Activated effector memory CD4-positive, alpha-beta T cell treated with anti-CD3 and anti-CD28 coated beads, Interleukin-2, amount 50 U/mL, for 16 hours (primary cell): Measurements from ENCODE around the gene CHIT1.
A peak's percentile ranks its signal among the peaks of the same experiment; 100 is the strongest.

ENCODE experiments used
- DNase-seq: peaks from one replicate; pipeline ENCODE4 v3.0.0-alpha.2; 2020

The CHIT1 gene

DNA sequence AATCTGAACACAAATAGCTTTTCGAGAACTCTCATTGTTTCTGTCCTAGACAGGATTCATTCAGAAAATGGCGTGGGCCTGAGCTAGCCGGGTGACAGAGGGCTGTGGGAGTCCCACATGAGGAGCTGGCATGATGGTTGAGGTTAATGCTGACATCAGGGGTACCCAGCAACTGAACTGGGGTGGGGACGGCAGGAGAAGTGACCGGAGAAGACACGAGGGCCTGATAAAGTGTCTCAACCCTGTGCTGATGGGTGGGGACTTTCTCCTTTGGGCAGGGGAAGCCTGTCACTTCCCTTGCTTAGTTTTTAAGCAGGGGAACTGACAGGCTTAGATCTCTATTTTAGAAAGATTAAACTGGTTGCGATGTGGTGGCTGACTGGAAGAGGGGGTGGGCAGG is 14.6 kb downstream of the CHIT1 start:
- peak; percentile 49 for DNase-seq

DNA sequence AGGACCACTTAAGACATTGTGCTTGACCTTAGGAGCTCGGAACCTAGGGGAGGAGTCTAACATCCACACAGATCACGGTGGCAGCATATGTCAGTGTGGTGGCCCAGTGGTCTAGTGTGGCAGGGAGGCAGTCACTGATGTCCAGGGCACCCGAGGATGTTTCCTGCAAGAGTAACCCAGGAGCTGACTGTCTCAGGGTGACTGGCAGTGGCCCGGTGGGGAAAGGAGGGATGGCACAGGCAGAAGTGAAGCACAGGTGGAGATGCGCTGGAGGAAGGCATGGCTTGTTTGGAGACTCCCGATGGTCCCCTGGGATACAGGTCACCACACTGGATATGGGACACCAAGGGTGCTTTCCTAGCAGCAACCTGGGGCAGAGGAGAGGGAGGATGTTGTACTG is 16.3 kb downstream of the CHIT1 start:
- DNase-seq = peak; percentile 48

DNA sequence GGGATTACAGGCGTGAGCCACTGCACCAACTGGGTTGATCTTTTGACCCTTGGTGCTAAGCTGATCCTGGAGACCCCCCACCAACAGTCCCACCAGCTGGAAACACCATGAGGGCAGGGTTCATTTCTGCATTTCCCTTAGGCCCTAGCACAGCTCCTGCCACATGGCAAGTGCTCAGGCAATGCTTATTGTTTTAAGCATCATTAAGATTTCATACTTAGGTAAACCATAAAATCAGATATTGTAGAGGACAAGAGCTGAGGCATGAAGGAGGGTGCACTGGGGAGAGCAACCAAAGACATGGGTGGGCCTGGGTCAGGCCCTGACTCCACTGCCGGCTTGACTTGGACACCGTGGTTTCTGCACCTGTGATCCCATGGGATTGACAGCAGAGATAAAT is 17.7 kb downstream of the CHIT1 start:
- DNase-seq = no peak

DNA sequence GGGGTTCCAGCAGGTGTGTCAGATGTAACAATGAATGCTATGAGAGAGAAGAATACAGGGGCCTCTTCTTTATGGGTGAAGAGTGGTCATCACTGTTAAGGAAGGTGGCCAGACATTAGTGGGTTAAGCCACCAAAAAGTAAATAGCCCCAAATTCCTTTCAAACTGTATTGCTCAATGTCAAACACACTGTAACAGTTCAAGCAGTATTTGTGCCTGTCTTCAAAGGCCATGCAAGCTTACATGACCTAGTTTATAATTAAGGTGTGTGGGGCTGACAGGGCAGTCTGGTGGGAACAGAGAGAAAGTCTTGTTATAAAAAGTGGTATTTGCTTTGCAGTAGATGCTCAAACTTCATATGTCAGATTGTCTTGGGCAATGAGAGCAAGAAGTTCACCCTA is 18.5 kb downstream of the CHIT1 start:
- DNase-seq = no peak

DNA sequence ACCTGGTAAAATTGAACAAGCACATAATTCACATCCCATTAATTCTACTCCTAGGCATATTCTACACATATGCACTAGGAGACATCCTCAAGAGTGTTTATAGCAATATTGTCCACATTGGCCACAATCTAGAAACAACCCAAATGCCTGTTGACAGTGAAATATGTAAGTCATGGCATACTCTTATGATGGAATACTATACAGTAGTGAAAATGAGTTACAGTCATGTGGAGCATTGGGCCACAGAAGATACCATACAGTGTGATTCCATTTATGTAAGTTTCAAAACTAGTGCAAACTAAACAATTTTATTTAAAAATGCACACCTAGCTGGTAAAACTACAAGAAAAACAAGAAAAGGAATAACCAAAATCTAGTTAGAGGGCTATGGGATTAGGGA is 19.1 kb downstream of the CHIT1 start:
- no peak for DNase-seq

DNA sequence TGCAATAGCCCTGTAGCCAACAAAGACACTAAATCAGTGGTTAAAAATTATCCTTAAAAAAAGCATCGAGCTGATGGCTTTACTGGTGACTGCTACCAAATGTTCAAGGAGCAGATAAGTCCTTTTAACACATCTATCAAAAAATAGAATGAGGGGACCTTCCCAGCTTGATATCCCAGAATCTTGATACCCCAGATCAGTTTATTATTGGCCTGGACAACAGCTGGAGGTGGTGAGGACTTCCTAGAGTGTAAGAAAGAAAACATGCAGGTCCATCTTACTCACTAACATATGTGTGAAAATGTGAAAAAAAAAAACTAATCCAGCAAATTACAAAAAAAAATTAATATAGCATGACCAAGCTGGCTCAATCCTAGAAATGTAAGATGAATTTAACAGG is 21.3 kb downstream of the CHIT1 start:
- no peak for DNase-seq

DNA sequence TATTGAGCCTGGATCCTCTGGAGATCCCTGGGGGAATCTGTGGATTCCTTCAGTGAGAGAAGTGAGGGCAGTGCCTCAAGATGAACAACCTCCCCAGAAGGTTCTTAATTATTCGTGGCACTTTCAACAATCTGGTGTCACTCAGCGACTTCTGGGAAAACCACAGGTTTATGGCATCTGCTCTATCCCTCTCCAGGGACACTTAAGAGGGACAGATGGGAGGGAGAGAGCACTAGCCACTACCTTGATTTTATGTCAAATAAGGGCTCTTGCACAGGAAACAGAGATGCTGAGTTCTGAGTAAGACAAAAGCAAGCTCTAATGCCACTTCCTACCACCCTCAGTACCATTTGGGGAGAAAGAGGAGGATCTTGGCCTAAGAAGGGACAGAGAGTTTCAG is 21.7 kb downstream of the CHIT1 start:
- peak; percentile 3 for DNase-seq

DNA sequence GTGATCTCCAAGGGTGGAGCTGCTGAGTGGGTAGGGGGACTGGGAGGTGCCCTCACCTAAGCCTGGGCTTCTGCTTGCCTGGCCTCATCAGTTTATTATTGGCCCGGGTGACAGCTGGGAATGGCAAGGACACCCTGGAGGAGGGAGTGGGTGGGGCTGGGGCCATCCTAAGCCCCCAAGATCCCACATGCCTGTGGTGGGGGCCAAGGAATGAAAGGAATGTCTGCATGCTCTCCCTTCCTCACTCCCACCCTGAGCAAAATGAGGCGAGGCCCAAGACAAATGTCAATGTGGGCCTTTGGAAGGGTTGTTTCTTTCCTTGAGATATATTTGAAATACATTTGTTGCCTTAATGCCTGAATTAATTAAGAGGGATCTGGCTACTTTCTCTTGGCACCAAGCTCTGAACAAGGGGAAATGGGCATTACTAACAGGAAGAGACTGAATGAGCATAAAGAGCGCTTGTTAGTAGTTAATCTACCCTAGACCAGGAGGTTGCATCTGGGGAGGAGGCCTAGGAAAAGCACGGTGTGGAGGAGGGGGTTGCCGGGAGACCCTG is 23.3 kb downstream of the CHIT1 start:
- no peak for DNase-seq

DNA sequence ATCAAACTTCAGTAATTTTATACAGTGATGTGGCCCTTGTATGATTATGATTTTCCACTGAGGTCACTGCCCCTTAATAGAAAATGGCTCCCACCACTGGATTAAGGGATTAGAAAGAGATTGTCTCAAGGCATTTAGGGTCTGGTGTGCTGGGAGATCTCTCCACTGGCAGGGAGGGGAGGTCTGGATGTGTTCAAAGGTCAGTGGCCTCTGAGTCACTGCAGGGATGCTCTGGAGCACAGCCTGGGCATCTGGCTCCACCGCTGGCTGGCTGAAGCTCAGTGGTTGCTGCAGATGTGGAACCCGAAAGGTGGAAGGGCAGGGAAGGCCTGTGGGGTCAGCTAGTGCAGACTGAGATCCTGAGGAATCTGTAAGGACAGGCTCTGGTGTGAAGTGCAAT is 24.7 kb downstream of the CHIT1 start:
- peak; percentile 39 for DNase-seq

DNA sequence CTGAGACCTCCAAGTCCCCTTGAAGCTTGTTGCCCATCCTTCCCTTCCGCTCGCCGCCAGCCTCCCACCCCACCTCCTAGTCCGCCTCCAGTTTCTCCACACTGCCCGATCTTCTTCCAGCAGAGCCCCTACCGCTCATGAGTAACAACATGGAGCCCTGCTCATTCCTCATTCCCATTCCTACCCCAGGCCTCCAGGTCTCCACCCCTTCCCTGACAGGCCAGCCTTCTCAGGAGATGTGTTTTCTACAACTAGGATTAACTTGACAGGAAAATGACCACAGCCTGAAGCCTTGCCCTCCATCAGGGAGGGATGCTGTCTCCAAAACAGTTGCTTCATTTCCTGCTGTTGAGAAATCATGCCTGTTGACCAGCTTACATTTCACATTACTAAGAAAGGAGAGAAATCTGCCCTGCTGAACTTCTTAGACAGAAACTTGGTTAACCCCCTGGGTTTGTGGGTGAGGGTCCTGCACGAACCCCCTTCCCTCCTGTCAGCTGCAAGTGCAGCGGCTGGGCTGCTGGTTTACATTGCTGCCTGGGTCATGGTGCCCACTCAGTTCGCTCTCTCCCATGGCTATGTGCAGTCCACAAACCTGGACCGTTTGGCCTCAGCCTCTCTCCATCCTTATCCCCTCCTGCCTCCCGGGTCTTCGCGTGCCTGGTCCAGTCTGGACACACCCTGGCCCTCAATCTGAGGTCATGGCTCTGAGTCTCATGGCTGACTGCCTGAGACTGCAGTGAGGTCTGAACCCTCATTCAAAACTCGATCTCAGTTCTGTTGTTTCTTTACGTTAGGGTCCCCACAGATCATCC is 26.8 kb downstream of the CHIT1 start:
- peak; percentile 4 for DNase-seq

DNA sequence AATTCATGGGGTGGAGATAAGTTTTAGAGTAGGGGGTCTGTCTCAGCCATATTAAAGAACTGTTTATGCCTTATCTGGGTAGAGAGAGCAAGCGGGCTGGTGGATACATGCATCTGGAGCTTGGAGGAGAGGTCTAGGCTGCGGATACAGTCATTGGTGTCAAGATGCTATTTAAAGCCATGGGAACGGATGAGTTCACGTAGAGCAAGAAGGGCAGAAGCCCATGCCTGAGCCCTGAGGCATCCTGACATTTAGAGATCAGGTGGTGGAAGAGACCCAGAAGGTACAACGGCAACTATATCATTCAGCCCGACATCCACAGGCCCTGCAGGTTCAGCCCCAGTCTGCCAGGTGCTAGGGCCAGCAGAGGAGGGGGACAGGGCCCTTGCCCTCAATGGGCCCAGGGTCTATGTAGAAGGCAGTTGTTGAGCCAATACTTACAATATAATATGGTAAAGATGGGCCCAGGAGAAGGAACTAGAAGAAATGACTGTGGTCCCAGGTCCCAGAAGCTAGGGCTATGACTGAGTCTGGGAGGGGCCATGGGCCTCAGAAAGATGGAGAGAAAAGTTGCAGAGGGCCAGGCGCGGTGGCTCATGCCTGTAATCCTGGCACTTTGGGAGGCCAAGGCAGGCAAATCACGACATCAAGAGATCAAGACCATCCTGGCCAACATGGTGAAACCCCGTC is 27.8 kb downstream of the CHIT1 start:
- DNase-seq = peak; percentile 34

DNA sequence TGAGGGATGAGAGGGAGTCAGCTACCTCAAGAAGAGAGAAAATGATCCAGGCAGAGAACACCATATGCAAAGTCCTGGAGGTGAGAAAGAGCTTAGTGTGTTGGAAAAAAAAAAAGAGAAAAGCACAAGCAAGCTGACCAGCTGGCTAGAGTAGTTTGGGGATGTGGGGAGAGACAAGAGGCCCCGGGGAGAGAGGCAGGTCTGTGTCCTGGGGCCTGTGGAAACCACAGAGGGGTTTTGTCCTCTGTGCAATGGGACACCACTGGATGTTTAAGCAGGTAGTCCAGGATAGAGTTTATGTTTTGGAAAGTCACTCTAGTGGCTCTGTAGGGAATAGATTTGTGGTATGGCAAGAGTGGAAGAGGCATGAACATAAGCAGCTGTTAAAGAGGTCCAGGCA is 28.6 kb downstream of the CHIT1 start:
- peak; percentile 9 for DNase-seq

DNA sequence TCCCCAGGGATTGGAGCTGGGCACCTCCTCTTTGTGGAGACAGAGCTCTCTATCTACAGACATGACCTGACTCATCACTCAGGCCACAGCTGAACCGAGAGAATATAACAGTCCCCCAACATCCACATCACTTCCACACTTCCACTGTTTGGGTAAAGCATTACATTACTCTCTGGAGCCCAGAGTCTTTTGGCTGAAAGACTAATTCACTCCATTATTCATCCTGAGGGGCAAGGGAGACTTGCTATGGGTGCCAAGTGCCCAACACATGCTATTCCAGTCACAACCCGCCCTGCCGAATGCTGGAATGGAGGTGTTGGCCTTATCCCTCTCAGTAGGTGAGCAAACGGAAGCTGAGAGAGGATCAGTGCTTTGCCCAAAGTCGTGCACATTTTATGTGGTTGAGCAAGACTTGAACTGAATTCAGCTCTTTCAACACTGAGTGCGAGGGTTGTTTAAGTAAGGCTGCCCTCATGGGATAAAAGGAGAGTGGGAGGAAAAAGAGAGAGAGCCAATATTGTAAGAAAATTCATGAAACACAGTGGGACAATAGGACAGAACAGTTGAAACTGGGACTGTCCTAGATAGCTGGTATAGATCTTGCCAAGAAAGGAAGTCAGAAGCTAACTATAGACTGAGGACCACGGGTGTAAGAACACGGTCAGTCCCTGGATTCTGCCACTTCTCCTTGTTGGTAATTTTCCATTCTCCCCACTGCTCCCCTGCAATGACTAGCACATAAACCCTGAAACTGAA is 29.5 kb downstream of the CHIT1 start:
- peak; percentile 47 for DNase-seq

DNA sequence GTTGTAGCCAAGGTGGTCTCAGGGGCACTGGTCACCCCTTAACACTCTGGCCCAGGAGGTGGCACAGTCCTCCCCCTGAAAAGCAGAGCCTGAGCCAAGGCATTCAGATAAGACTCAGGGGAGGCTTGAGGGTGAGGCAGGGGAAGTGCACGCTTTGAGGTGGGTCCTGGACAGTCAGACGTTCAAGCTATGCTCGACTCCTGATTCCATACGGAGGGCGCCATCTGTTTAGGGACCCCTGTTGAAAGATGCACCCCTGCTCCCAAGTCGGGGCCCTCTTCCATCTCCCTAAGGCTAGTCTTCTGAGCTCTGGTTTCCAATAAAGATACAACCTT is 30.0 kb downstream of the CHIT1 start:
- peak; percentile 28 for DNase-seq

DNA sequence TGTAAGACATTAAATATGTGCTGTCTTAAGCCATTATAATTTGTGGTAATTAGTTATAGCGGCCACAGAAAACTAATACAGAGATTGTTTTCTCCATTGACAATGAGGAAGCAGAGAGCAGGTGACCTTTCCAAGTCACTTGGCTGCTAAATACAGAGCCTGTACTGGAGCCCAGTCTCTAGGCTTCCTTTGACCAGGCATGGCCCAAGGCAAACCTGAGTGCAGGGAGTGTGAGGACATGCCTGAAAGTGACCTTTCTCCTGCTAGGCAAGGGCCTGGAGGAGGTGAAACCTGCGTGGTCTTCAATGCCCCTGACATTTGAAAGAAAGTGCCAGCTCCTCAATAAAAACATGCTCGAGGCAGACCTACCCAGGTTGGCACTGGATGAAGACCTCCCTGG is 30.5 kb downstream of the CHIT1 start:
- DNase-seq = peak; percentile 24

DNA sequence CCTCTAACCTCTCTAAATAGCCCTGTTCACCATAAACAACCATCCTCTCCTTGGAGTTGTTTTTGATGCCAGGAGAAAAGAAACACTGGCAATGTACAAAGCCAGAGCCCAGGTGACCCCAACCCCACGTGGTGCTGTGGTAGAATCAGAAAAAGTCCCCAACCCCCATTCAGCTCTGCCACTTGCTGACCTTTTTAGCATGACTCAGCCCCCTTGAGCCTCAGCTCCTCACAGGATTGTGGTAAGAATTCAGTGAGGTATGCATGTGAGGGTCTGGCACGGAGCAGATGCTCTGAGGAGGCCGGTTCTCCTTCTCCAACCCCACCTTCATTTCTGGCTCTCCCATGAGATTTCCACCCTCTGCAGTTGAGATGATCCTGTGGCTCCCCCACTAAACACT is 31.8 kb downstream of the CHIT1 start:
- no peak for DNase-seq

DNA sequence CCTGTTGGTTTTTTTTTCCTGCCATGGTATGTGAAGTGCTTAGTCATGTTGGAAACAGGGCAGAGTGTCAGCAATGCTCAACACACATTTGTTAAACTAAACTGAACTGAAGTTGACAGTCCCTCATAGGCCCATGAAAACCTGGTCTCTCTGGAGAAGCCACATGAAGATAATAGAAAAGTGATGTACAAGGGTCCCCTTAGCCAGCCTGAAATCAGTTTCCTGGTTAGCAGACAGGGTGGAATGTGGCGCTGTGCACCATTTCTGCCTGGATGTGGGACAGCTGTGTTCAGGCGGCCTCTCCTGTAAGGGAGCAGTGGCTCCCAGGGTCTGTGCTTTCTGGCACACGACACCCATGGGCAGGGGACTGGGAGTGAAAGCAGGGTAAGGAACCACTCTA is 33.1 kb downstream of the CHIT1 start:
- DNase-seq = peak; percentile 24

DNA sequence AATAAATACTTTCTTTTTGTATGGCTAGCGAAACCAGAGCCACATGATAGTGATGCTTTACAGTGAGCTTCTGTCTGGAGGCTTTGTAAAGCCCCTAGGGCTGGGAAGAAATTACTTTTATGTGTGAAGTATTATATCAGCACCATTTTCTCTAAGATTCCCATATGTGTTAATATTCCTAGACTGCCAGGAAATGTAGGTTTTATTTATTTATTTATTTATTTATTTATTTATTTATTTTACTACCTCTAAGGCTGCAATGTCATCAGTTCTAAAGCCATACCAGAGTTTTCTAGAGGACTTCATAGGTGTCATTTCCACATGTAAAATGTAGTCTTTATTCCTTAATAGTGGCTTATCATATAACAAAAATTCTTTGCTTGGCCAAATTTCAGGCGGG is 38.5 kb downstream of the CHIT1 start:
- DNase-seq = no peak

DNA sequence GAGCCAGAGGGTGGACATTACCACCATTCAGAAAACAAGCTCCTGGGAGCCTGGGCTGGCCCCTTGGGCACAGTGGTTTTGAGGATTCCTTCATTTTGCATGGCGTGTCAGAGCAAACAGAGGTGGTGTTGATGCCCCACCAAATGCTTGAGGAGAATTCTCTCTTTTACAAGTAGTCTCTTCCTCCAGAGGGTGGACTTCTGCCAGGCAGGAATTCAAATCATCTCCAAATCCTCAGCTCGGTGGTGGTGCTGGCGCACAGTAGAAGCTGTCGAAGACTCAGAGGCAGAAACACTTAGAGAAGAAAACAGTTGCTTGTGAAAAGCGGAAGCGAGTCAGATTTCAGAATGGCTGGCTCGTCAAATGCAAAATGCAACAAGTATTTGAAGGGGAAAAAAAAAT is 39.5 kb downstream of the CHIT1 start:
- peak; percentile 33 for DNase-seq

DNA sequence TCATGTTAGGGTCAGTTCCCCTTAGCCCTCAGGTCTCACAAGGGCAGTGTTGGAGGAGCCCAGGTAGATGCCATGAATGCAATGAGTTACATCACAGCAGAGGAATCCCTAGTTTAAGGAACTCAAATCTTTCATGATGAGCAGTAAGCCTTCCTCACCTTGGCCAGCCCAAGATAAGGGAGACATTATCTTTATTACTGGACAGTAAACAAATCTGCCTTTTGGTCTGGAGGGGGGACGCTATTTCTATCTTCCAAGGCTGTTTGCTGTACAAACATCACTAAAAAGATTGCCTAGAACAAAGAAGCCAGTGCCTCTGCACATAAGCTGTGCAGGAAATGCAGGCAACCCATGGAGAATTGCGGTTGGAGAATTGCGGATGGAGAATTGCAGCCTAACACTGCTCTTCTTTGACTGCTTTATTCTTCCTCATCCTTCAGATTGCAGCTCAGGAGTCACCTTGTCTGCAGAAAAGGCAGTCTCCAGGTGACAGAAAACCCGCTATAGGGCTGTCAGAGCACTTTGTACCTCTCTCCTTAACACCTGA is 40.7 kb downstream of the CHIT1 start:
- DNase-seq = peak; percentile 13

DNA sequence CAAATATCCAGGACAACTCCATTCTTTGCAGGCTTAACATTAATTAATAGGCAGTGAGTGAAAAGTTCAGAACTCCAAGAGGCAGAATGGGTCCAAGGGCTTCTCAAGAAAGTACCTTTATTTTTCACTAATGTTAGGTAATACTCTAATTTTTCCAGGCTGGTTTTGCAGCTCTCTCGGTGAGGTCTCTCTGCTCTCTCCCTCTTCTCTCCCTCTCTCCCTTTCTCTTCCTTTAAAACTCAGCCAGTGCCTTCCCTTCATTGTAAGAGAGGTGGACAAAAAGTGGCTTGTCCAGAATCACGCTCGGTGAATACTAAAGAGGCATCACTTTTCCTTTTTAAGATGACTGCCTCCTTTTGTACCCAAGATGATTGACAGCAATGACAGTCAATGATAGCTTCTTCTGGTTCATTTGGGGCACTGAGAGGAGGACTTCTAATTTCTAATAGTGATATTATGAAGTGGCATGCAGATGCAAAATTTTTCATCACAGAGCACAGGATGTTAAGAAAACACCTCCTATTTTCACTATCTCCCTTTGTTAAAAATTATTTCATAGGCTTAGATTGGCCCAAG is 41.7 kb downstream of the CHIT1 start:
- no peak for DNase-seq

DNA sequence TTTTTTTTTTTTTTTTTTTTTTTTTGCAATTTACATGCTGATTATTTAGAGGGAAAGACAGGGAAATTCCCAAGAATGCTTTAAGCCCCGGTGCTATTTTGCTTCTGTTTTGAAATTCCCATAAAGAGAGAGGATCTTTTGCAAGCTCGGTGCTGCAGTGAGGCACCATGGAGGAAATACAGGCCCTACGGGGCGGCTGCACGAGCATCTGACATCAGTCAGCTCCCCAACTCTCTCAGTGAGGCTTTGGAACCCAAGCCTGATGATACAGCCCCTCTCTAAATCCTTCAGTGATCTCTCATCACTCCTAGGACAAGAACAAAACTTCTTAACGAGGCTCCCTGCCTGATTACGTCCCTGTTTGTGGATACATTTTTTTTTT is 42.2 kb downstream of the CHIT1 start:
- peak; percentile 16 for DNase-seq
